Sigmoid colon (tissue), 4 donors: ENCODE measurements around the gene ZNF710.

ENCODE experiments used
- EP300 ChIP-seq, 4 donors: sonication (generic); formaldehyde crosslinking; IDR thresholded peaks; one replicate each; pipeline ENCODE4 v1.6.1; 2017; ENCODE audit warnings: antibody characterized with exemption in 4 of 4
- POLR2A ChIP-seq, 2 donors: fragments of 450-650 bp; IDR thresholded peaks; one replicate each; pipeline ENCODE4 v1.6.1; 2016; ENCODE audit warnings: antibody characterized with exemption in 2 of 2, mild to moderate bottlenecking in 2 of 2, moderate library complexity in 2 of 2
- TF ChIP-seq, protein P1 (sequence below), 4 experiments: fragments of 450-650 bp in 3 of 4; fragments of 200-600 bp in 1 of 4; IDR thresholded peaks; one replicate each; pipeline ENCODE4 v1.5.1; 2016 to 2019; ENCODE audit warnings: antibody characterized with exemption in 4 of 4, mild to moderate bottlenecking in 3 of 4, moderate library complexity in 2 of 4

DNA sequence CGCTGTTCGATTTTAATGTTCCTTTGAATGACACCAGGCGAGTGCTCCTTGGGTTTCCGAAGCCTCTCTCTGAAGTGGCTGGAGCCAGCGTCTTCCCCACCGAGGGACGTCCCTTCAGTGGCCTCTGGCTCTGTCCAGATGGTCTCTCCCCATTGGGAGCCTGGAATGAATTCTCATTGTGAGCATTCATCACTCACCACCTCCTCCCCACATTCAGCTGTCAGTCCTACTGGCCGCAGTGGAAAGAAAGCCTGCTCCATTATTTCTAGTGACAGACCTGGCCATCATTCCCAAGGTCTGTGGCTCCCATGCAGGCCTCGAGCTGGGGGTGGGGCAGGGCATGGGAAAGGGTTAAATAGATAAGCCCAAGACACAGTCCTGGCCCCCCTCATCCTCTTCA, 35.2 kb downstream of the ZNF710 start:
- TF ChIP-seq, protein P1, sequence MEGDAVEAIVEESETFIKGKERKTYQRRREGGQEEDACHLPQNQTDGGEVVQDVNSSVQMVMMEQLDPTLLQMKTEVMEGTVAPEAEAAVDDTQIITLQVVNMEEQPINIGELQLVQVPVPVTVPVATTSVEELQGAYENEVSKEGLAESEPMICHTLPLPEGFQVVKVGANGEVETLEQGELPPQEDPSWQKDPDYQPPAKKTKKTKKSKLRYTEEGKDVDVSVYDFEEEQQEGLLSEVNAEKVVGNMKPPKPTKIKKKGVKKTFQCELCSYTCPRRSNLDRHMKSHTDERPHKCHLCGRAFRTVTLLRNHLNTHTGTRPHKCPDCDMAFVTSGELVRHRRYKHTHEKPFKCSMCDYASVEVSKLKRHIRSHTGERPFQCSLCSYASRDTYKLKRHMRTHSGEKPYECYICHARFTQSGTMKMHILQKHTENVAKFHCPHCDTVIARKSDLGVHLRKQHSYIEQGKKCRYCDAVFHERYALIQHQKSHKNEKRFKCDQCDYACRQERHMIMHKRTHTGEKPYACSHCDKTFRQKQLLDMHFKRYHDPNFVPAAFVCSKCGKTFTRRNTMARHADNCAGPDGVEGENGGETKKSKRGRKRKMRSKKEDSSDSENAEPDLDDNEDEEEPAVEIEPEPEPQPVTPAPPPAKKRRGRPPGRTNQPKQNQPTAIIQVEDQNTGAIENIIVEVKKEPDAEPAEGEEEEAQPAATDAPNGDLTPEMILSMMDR (IDR thresholded peaks at IDR 0.05), result no peak
- no peak for TF ChIP-seq POLR2A (IDR thresholded peaks at IDR 0.05)
- no peak for TF ChIP-seq EP300 (IDR thresholded peaks at IDR 0.05)
